ENCODE measurements around the gene MARF1. TPM values are rescaled to one million over a fixed set of nuclear protein-coding genes. Genes with fewer than 3 reads are reported as not detected.

The MARF1 gene
- total RNA-seq, 1 donor from 2014 or later = 186 TPM

GRCh38 chr16:15586716-15587115 is 56.2 kb downstream of the MARF1 start:
- Mint-ChIP-seq H3K9me3 (peaks cover 5% of the 10 kb centered on the region), H3K36me3 (ENCODE audit: low read depth) (peaks cover 45% of the 10 kb centered on the region), H3K4me3 (no peak overlapping the region), H3K27me3 (no peaks in the 10 kb centered on the region), H3K27ac (no peak overlapping the region), H3K4me1 (peaks cover 26% of the 10 kb centered on the region)
- ChIA-PET CTCF (no interaction called here), POLR2A (interaction anchor here (0.6 to 1.4 kb wide), 2 partner anchors 56 to 530 kb away, joined by 3 to 4 read pairs; partner anchors contain the start of gene MARF1)
- no peak for DNase-seq
- intact Hi-C loops (cut with micrococcal nuclease) = no loop called here
- no peak for ATAC-seq (ENCODE audit: low read depth)
- TF ChIP-seq CTCF (IDR thresholded peaks at IDR 0.05) = no peak

- Mint-ChIP-seq H3K36me3 (ENCODE audit: low read depth) (peaks cover 43% of the 10 kb centered on the region), H3K27me3 (no peaks in the 10 kb centered on the region), H3K4me1 (peaks cover 18% of the 10 kb centered on the region), H3K4me3 (no peak overlapping the region), H3K9me3 (peaks cover 5% of the 10 kb centered on the region), H3K27ac (no peak overlapping the region)
- no peak for ATAC-seq (ENCODE audit: low read depth)
- POLR2A ChIA-PET = no interaction called here
- no peak for DNase-seq
- TF ChIP-seq CTCF (IDR thresholded peaks at IDR 0.05) = no peak
- CTCF ChIA-PET = interaction anchor here (1.0 kb wide), 1 partner anchor 119 kb away, joined by 3 read pairs; no protein-coding TSS in a partner anchor
- intact Hi-C loops (cut with micrococcal nuclease) = no loop called here
Measured at GRCh38 chr16:15585956-15586355, 57.0 kb downstream of the MARF1 start.

GRCh38 chr16:15583526-15583925 is 59.4 kb downstream of the MARF1 start:
- H3K9me3 Mint-ChIP-seq = peaks cover 5% of the 10 kb centered on the region
- H3K36me3 Mint-ChIP-seq (ENCODE audit: low read depth) = peaks cover 29% of the 10 kb centered on the region
- no peak overlapping the region for H3K27ac Mint-ChIP-seq
- TF ChIP-seq CTCF (IDR thresholded peaks at IDR 0.05) = no peak
- H3K4me3 Mint-ChIP-seq = no peak overlapping the region
- ATAC-seq (ENCODE audit: low read depth) = no peak
- ChIA-PET CTCF (no interaction called here), POLR2A (no interaction called here)
- DNase-seq = no peak
- intact Hi-C loops (cut with micrococcal nuclease) = no loop called here
- H3K27me3 Mint-ChIP-seq = no peaks in the 10 kb centered on the region
- no peaks in the 10 kb centered on the region for H3K4me1 Mint-ChIP-seq

- intact Hi-C loops (cut with micrococcal nuclease) = no loop called here
- H3K27ac Mint-ChIP-seq = no peak overlapping the region
- peaks cover 13% of the 10 kb centered on the region for H3K9me3 Mint-ChIP-seq
- no peak overlapping the region for H3K4me3 Mint-ChIP-seq
- DNase-seq (no peak), ATAC-seq (ENCODE audit: low read depth) (no peak)
- no peaks in the 10 kb centered on the region for H3K27me3 Mint-ChIP-seq
- H3K4me1 Mint-ChIP-seq = peaks cover 2% of the 10 kb centered on the region
- ChIA-PET CTCF (no interaction called here), POLR2A (interaction anchor here (1.3 kb wide), 1 partner anchor 9 kb away, joined by 5 read pairs; no protein-coding TSS in a partner anchor)
- TF ChIP-seq CTCF (IDR thresholded peaks at IDR 0.05) = no peak
- peaks cover 9% of the 10 kb centered on the region for H3K36me3 Mint-ChIP-seq (ENCODE audit: low read depth)
Measured at GRCh38 chr16:15581127-15581815, 61.7 kb downstream of the MARF1 start.

- H3K4me3 Mint-ChIP-seq = no peak overlapping the region
- intact Hi-C loops (cut with micrococcal nuclease) = no loop called here
- no peak for TF ChIP-seq CTCF (IDR thresholded peaks at IDR 0.05)
- peaks cover 9% of the 10 kb centered on the region for H3K9me3 Mint-ChIP-seq
- no peaks in the 10 kb centered on the region for H3K27me3 Mint-ChIP-seq
- H3K27ac Mint-ChIP-seq = no peak overlapping the region
- CTCF ChIA-PET = no interaction called here
- no peaks in the 10 kb centered on the region for H3K36me3 Mint-ChIP-seq (ENCODE audit: low read depth)
- peaks cover 4% of the 10 kb centered on the region for H3K4me1 Mint-ChIP-seq
- POLR2A ChIA-PET = no interaction called here
- ATAC-seq (ENCODE audit: low read depth) (no peak), DNase-seq (no peak)
Measured at GRCh38 chr16:15578824-15579223, 64.1 kb downstream of the MARF1 start.

Measured in activated B cell treated with CpG ODN at 0.5 μM for 24 hours (primary cell).